ENCODE results near the gene OLFML2B.

DNA sequence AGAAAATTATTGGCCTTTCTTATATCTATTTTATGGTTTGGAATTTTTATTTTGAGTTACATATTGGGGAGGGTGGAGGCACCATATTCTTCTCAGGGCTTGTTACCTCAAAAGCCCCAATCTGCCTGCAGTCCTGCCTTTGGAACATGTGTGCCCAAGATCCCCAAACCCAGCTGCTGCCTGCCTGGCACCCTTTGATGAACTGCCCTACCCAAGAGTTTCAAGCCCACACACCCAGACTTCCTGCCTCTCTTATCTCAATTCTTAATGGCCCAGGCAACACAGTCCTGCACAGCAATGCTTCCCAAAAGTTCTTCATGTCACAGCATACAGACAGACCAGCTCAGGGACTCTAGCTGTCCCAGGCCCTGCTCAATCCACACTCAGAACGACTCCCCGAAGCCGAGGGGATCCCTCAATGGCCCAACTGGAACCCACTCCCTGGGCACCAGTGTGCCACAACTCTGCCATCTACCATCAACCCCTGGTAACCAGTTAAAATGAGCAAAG lies 19.2 kb downstream of the OLFML2B start:
- TF ChIP-seq GATA3 (IDR thresholded peaks at IDR 0.05; ENCODE audit: low read depth, low read length) (no peak), GATA2 (IDR thresholded peaks at IDR 0.05; ENCODE audit: low read depth, low read length) (no peak)
